ENCODE results near the gene OR52E2.
"Not testable (repeated sequence)": the region's sequence is repeated elsewhere in the genome, so short reads cannot be mapped to it uniquely, and the experiment has no call there.

Gene OR52E2

DNA sequence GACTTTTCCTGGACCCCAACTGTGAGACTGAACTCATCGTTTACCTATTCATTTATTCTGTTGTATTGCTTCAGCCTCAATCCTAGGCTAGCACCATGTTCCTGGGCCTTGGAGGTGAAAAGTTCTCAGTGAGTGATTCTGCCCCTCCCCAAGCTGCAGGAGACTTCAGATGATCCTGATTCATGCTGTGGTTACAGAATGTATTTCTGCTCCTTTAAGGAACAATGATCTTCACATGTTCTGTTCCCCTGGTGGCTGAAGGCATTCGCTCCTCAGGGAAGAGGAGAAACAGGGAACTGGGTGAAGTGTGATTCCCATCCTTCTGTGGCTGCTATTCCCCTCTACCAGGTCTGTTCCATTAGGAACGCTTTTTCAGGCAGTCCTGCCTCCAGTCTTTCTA is 12.4 kb upstream of the OR52E2 start:
- no peaks in the 10 kb centered on the region for H3K36me3 ChIP-seq
- no peaks in the 10 kb centered on the region for H3K9me3 ChIP-seq
- TF ChIP-seq, protein P1, sequence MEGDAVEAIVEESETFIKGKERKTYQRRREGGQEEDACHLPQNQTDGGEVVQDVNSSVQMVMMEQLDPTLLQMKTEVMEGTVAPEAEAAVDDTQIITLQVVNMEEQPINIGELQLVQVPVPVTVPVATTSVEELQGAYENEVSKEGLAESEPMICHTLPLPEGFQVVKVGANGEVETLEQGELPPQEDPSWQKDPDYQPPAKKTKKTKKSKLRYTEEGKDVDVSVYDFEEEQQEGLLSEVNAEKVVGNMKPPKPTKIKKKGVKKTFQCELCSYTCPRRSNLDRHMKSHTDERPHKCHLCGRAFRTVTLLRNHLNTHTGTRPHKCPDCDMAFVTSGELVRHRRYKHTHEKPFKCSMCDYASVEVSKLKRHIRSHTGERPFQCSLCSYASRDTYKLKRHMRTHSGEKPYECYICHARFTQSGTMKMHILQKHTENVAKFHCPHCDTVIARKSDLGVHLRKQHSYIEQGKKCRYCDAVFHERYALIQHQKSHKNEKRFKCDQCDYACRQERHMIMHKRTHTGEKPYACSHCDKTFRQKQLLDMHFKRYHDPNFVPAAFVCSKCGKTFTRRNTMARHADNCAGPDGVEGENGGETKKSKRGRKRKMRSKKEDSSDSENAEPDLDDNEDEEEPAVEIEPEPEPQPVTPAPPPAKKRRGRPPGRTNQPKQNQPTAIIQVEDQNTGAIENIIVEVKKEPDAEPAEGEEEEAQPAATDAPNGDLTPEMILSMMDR (IDR thresholded peaks at IDR 0.05), result no peak
- H3K27me3 ChIP-seq, result no peaks in the 10 kb centered on the region
- no peak overlapping the region for H3K27ac ChIP-seq
- no peak overlapping the region for H3K4me3 ChIP-seq (ENCODE audit: low read depth in 1 of 2, low read length in 1 of 2)
- H3K4me1 ChIP-seq (ENCODE audit: control insufficient read depth in 1 of 2, insufficient read depth in 1 of 2, low read depth in 1 of 2, low read length in 1 of 2), result no peaks in the 10 kb centered on the region

DNA sequence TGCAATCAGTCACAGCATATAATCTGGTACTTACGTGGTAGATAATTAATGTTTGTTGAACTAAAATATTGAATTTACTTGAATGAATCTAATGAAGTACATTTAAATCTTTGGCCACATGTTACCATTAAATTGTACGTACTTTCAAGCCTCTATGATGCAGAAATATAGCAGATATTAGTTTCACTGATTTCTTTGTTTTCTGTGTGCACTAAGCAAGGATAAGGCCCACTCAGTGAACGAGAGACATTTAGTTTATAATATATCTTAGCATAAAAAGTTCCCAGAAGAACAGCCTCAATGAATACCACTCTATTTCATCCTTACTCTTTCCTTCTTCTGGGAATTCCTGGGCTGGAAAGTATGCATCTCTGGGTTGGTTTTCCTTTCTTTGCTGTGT is 9.8 kb upstream of the OR52E2 start, which contains the start of gene OR52E1:
Gene OR52E1 (plus strand): TSS at position 301 of the 400 bp plus-strand sequence.
- H3K4me1 ChIP-seq (ENCODE audit: control insufficient read depth in 1 of 2, insufficient read depth in 1 of 2, low read depth in 1 of 2, low read length in 1 of 2), result no peaks in the 10 kb centered on the region
- no peaks in the 10 kb centered on the region for H3K36me3 ChIP-seq
- no peak within 1 kb of the TSS for H3K27ac ChIP-seq
- TF ChIP-seq, protein P1 (IDR thresholded peaks at IDR 0.05), result no peak
- no peaks in the 10 kb centered on the region for H3K27me3 ChIP-seq
- no peak within 1 kb of the TSS for H3K4me3 ChIP-seq (ENCODE audit: low read depth in 1 of 2, low read length in 1 of 2)
- no peaks in the 10 kb centered on the region for H3K9me3 ChIP-seq

DNA sequence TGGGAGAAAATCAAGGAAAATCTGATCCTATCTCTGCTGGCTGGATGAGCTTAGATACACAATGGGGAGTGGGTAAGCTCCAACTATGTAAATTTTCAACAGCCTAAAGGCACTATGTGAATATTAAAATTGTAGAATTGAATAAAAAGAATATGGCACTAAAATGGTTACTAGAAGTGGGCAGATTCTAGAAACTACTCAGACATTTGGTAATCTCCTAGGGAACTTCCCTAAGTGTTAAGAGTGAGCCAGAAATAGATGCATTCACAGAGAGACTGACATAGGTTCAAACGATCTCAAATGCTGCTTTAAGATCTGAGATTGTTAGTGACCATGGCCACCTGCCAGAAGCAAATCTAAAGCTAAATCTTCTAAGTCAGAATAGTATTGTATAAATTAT is 5.6 kb upstream of the OR52E2 start:
- no peak overlapping the region for H3K4me3 ChIP-seq (ENCODE audit: low read depth in 1 of 2, low read length in 1 of 2)
- TF ChIP-seq, protein P1 (IDR thresholded peaks at IDR 0.05), result no peak
- no peaks in the 10 kb centered on the region for H3K36me3 ChIP-seq
- no peak overlapping the region for H3K27ac ChIP-seq
- no peaks in the 10 kb centered on the region for H3K9me3 ChIP-seq
- H3K27me3 ChIP-seq, result no peaks in the 10 kb centered on the region
- H3K4me1 ChIP-seq (ENCODE audit: control insufficient read depth in 1 of 2, insufficient read depth in 1 of 2, low read depth in 1 of 2, low read length in 1 of 2), result no peaks in the 10 kb centered on the region

DNA sequence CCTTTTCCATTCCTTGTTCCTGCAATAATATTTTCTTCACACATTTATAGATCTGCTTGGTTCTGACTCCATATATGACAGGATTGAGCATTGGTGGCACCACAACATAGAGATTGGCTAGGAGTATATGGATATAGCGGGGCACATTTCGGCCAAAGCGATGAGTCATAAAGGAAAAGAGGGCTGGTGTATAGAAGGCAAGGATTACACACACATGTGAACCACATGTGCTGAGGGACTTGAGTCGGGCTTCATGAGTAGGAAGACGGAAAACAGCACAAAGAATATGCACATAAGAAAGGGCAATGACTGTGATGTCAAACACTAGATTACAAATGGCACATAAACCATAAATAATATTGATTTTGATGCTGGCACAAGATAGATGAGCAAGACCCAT is 748 bp downstream of the OR52E2 start:
- not testable (repeated sequence) for H3K27me3 ChIP-seq; H3K4me1 ChIP-seq (ENCODE audit: control insufficient read depth in 1 of 2, insufficient read depth in 1 of 2, low read depth in 1 of 2, low read length in 1 of 2); H3K9me3 ChIP-seq; H3K27ac ChIP-seq; H3K4me3 ChIP-seq (ENCODE audit: low read depth in 1 of 2, low read length in 1 of 2); H3K36me3 ChIP-seq

DNA sequence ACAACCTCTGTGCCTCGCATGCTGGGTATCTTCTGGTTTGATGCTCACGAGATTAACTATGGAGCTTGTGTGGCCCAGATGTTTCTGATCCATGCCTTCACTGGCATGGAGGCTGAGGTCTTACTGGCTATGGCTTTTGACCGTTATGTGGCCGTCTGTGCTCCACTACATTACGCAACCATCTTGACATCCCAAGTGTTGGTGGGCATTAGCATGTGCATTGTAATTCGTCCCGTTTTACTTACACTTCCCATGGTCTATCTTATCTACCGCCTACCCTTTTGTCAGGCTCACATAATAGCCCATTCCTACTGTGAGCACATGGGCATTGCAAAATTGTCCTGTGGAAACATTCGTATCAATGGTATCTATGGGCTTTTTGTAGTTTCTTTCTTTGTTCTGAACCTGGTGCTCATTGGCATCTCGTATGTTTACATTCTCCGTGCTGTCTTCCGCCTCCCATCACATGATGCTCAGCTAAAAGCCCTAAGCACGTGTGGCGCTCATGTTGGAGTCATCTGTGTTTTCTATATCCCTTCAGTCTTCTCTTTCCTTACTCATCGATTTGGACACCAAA is 12.6 kb downstream of the OR52E2 start:
- no peaks in the 10 kb centered on the region for H3K36me3 ChIP-seq
- no peak overlapping the region for H3K27ac ChIP-seq
- H3K4me3 ChIP-seq (ENCODE audit: low read depth in 1 of 2, low read length in 1 of 2), result no peak overlapping the region
- no peaks in the 10 kb centered on the region for H3K4me1 ChIP-seq (ENCODE audit: control insufficient read depth in 1 of 2, insufficient read depth in 1 of 2, low read depth in 1 of 2, low read length in 1 of 2)
- TF ChIP-seq, protein P1 (IDR thresholded peaks at IDR 0.05), result no peak
- H3K9me3 ChIP-seq, result no peaks in the 10 kb centered on the region
- H3K27me3 ChIP-seq, result no peaks in the 10 kb centered on the region

DNA sequence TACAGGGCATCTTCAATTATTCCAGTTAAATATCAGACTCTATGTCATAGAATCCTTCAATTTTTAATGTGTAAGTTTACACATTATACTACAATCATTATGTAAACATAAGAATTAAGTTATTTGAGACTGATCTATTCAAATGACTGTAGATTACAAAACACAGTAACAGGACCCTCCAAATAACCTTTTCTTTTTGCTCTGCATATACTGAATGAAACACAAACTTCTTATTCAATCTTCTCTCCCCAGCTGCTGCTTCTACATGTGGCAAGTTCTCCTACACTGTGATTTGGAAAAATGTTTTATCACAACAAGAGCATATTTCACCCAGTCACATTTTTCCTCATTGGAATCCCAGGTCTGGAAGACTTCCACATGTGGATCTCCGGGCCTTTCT is 13.2 kb downstream of the OR52E2 start, which contains the start of gene OR52J3:
Gene OR52J3 (plus strand): TSS at position 301 of the 400 bp plus-strand sequence. CDS start 0 bp downstream, at position 301.
- Histone ChIP-seq H3K27ac (no peak within 1 kb of the TSS), H3K4me3 (ENCODE audit: low read depth in 1 of 2, low read length in 1 of 2) (no peak within 1 kb of the TSS), H3K27me3 (no peaks in the 10 kb centered on the region), H3K36me3 (no peaks in the 10 kb centered on the region), H3K4me1 (ENCODE audit: control insufficient read depth in 1 of 2, insufficient read depth in 1 of 2, low read depth in 1 of 2, low read length in 1 of 2) (no peaks in the 10 kb centered on the region), H3K9me3 (no peaks in the 10 kb centered on the region)
- TF ChIP-seq, protein P1 (IDR thresholded peaks at IDR 0.05), result no peak
